Hepatocyte (in vitro differentiated cells): ENCODE measurements around the gene ZNF496. TPM values are rescaled to one million over a fixed set of nuclear protein-coding genes. Genes with fewer than 3 reads are reported as not detected.

ENCODE experiments used
- DNase-seq: peaks from one replicate; pipeline ENCODE4 v3.0.0-alpha.2; 2016; ENCODE audit warnings: low spot score
- H2AFZ ChIP-seq: fragments of 200-600 bp; sonication (generic); 2 replicates; pipeline ENCODE4 v1.6.0; 2016; ENCODE audit warnings: antibody characterized with exemption, mild to moderate bottlenecking
- H3K27ac ChIP-seq: fragments of 200-600 bp; sonication (generic); 2 replicates; pipeline ENCODE4 v1.5.1; 2016; ENCODE audit warnings: mild to moderate bottlenecking
- H3K27me3 ChIP-seq: fragments of 200-600 bp; sonication (generic); 2 replicates; pipeline ENCODE4 v1.6.1; 2016
- H3K36me3 ChIP-seq: fragments of 200-600 bp; sonication (generic); replicated peaks from 2 replicates; pipeline ENCODE4 v1.5.1; 2016; ENCODE audit warnings: low read depth; ENCODE audit not compliant: insufficient read depth
- H3K4me1 ChIP-seq: fragments of 200-600 bp; sonication (generic); 2 replicates; pipeline ENCODE4 v1.5.1; 2016; ENCODE audit warnings: mild to moderate bottlenecking, moderate library complexity; ENCODE audit not compliant: insufficient read depth
- H3K4me2 ChIP-seq: fragments of 200-600 bp; sonication (generic); 2 replicates; pipeline ENCODE4 v1.6.0; 2016
- H3K4me3 ChIP-seq: fragments of 200-600 bp; sonication (generic); 2 replicates; pipeline ENCODE4 v1.5.1; 2016; ENCODE audit warnings: mild to moderate bottlenecking
- H3K79me2 ChIP-seq: fragments of 200-600 bp; sonication (generic); 2 replicates; pipeline ENCODE4 v1.6.0; 2017; ENCODE audit warnings: mild to moderate bottlenecking
- H3K9me2 ChIP-seq: fragments of 200-600 bp; sonication (generic); replicated peaks from 2 replicates; pipeline ENCODE4 v1.6.0; 2017; ENCODE audit warnings: mild to moderate bottlenecking; ENCODE audit not compliant: insufficient read depth
- H3K9me3 ChIP-seq: fragments of 200-600 bp; sonication (generic); 2 replicates; pipeline ENCODE4 v1.5.1; 2016; ENCODE audit warnings: low read depth, mild to moderate bottlenecking
- H4K20me1 ChIP-seq: fragments of 200-600 bp; sonication (generic); 2 replicates; pipeline ENCODE4 v1.6.0; 2016; ENCODE audit warnings: mild to moderate bottlenecking; ENCODE audit not compliant: insufficient read depth, poor library complexity, severe bottlenecking
- EZH2 ChIP-seq: fragments of 200-600 bp; sonication (generic); IDR thresholded peaks from 2 replicates; pipeline ENCODE4 v1.6.1; 2016; ENCODE audit warnings: antibody characterized with exemption, mild to moderate bottlenecking, borderline replicate concordance
- EZH2phosphoT487 ChIP-seq: fragments of 200-600 bp; sonication (generic); IDR thresholded peaks from one replicate; pipeline ENCODE4 v1.6.1; 2018; ENCODE audit warnings: antibody characterized with exemption, mild to moderate bottlenecking, low read depth, moderate library complexity; ENCODE audit not compliant: unreplicated experiment, severe bottlenecking
- WGBS: methylation state at CpG from one replicate; pipeline ENCODE4 v1.1.6; 2016; ENCODE audit warnings: low lambda C conversion rate; ENCODE audit errors: missing lambda C conversion rate; 5-methylcytosine and 5-hydroxymethylcytosine counted together
- polyA plus RNA-seq: library from polyadenylated mRNA; unstranded; fragments of >200 nt; fragmentation: Nextera tagmentation; extraction: Ambion mirVana; gene quantifications from 2 replicates; pipeline ENCODE4 v1.2.1, GENCODE V29; 2016
- total RNA-seq: library from RNA; depleted of rRNA; stranded (reverse); fragments of >200 nt; gene quantifications from 2 replicates; pipeline ENCODE4 v1.2.3, GENCODE V29; 2014
- TF ChIP-seq, protein P1 (sequence below): fragments of 200-600 bp; sonication (generic); IDR thresholded peaks from 2 replicates; pipeline ENCODE4 v1.5.1; 2016; ENCODE audit warnings: antibody characterized with exemption, mild to moderate bottlenecking; ENCODE audit not compliant: poor library complexity

Gene ZNF496
- total and polyA plus RNA-seq, 2 experiments from 2014 or later: 10.5 to 16.5 TPM

DNA sequence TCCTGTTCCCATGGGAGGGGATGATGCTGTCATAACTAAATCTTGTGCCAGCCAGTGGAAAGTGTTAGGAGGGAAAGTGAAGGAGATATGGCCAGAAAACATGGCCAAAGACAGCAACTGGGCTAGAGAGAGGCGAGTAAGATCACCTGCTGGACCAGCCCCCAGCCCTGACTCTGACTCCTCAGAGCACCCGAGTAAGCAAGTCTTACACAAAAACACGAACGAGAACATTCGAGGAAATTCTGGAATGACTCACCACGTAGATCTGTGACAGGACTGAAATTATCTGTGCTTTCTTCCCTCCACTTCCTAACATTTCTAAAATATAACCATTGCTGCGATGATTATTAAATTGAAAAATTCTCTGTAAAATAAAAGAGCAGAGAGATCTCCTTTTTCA is 9.2 kb downstream of the ZNF496 start:
- no peak for TF ChIP-seq EZH2
- no peak for TF ChIP-seq EZH2phosphoT487
- TF ChIP-seq, protein P1, sequence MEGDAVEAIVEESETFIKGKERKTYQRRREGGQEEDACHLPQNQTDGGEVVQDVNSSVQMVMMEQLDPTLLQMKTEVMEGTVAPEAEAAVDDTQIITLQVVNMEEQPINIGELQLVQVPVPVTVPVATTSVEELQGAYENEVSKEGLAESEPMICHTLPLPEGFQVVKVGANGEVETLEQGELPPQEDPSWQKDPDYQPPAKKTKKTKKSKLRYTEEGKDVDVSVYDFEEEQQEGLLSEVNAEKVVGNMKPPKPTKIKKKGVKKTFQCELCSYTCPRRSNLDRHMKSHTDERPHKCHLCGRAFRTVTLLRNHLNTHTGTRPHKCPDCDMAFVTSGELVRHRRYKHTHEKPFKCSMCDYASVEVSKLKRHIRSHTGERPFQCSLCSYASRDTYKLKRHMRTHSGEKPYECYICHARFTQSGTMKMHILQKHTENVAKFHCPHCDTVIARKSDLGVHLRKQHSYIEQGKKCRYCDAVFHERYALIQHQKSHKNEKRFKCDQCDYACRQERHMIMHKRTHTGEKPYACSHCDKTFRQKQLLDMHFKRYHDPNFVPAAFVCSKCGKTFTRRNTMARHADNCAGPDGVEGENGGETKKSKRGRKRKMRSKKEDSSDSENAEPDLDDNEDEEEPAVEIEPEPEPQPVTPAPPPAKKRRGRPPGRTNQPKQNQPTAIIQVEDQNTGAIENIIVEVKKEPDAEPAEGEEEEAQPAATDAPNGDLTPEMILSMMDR: no peak
- no peaks in the 10 kb centered on the region for H3K4me1 ChIP-seq
- no peaks in the 10 kb centered on the region for H4K20me1 ChIP-seq
- H3K4me2 ChIP-seq: no peak overlapping the region
- no peak overlapping the region for H3K4me3 ChIP-seq
- no peak for DNase-seq
- H3K9me3 ChIP-seq: no peaks in the 10 kb centered on the region
- H3K79me2 ChIP-seq: no peaks in the 10 kb centered on the region
- H3K9me2 ChIP-seq: no peaks in the 10 kb centered on the region
- H2AFZ ChIP-seq: no peak overlapping the region
- H3K27ac ChIP-seq: no peak overlapping the region
- no peaks in the 10 kb centered on the region for H3K27me3 ChIP-seq
- 91% methylated on average over 7 of the region's 7 CpGs for WGBS
- H3K36me3 ChIP-seq: no peaks in the 10 kb centered on the region

DNA sequence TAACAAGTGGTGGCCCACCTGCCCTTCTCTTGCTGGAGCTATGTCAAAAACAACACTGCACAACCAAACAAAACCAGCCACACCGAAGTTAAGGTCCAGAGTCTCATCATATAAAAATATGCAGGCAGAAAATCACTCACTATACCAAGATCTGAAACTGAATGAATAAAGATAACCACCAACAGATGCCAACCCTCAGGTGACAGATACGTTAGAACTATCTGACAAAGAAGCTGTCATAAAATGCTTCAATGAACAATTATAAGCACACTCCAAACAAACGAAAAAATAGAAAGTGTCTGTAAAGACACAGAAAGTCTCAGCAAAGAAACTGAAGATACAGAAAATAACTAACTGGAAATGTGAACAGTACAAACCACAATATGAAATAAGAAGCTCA is 14.0 kb downstream of the ZNF496 start:
- H4K20me1 ChIP-seq: no peaks in the 10 kb centered on the region
- TF ChIP-seq EZH2phosphoT487 (no peak), EZH2 (no peak)
- TF ChIP-seq, protein P1: no peak

DNA sequence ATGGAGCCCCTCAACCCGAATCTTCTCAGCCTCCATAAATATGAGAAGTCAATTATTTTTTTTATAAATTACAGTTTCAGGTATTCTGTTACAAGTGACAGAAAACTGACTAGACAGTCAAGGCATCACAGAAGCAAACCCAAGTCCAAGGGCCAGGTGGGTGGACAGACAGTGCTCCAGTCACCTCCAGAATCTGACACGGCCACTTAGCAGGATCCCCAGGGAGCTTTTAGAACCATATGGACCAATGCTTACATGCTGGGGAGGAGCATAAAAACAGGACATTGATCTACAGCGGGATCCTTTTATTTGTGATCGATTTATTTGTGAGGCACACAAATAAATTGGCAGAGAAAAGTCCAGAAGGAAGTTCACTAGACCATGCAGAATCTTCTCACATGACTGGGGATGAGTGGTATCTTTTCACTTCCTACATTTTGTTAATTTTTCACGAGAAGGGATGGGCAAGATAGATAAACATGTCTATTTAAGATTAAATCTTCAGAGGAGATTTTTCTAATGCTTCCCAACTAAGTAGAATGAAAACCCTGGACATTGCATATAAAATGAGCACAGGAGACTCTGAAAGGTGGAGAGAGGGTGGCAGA is 15.0 kb downstream of the ZNF496 start:
- no peaks in the 10 kb centered on the region for H3K36me3 ChIP-seq
- DNase-seq: no peak
- H3K27ac ChIP-seq: no peak overlapping the region
- H4K20me1 ChIP-seq: no peaks in the 10 kb centered on the region
- no peak overlapping the region for H3K4me3 ChIP-seq
- no peak overlapping the region for H3K4me2 ChIP-seq
- no peaks in the 10 kb centered on the region for H3K9me3 ChIP-seq
- H3K4me1 ChIP-seq: no peaks in the 10 kb centered on the region
- no peaks in the 10 kb centered on the region for H3K9me2 ChIP-seq
- H2AFZ ChIP-seq: no peak overlapping the region
- WGBS: 95% methylated on average over 5 of the region's 5 CpGs
- TF ChIP-seq, protein P1: no peak
- TF ChIP-seq EZH2phosphoT487: no peak
- no peak for TF ChIP-seq EZH2
- no peaks in the 10 kb centered on the region for H3K79me2 ChIP-seq
- H3K27me3 ChIP-seq: no peaks in the 10 kb centered on the region

More for the DNA sequence above, 14.0 kb downstream of the ZNF496 start:
- H3K27me3 ChIP-seq: no peaks in the 10 kb centered on the region
- WGBS: 87% methylated on average over 3 of the region's 3 CpGs
- H3K9me2 ChIP-seq: no peaks in the 10 kb centered on the region
- H3K4me1 ChIP-seq: no peaks in the 10 kb centered on the region
- H3K36me3 ChIP-seq: no peaks in the 10 kb centered on the region
- H2AFZ ChIP-seq: no peak overlapping the region
- no peaks in the 10 kb centered on the region for H3K9me3 ChIP-seq
- H3K27ac ChIP-seq: no peak overlapping the region
- no peak overlapping the region for H3K4me3 ChIP-seq
- H3K79me2 ChIP-seq: no peaks in the 10 kb centered on the region
- DNase-seq: no peak
- H3K4me2 ChIP-seq: no peak overlapping the region
